K562 (cell line): ENCODE measurements around the gene PRPF38A. TPM values are rescaled to one million over a fixed set of nuclear protein-coding genes. Genes with fewer than 3 reads are reported as not detected.

Source experiments
- CBX2 ChIP-seq: fragments of 200-600 bp; sonication (generic); IDR thresholded peaks from one replicate; pipeline ENCODE4 v1.6.1; 2012; ENCODE audit warnings: mild to moderate bottlenecking, low read length, inconsistent platforms; ENCODE audit not compliant: insufficient read depth, poor library complexity, severe bottlenecking
- FOS ChIP-seq: IDR thresholded peaks from 3 replicates; pipeline ENCODE4 v1.6.1; 2011; ENCODE audit not compliant: insufficient read length; ENCODE audit errors: extremely low read depth
- GTF2A2 ChIP-seq: IDR thresholded peaks from 2 replicates; pipeline ENCODE4 v1.6.1; 2016; ENCODE audit warnings: mild to moderate bottlenecking, missing genetic modification characterization, missing compliant biosample characterization
- HMBOX1 ChIP-seq: sonication (generic); IDR thresholded peaks from 2 replicates; pipeline ENCODE4 v1.6.1; 2016
- KDM2B ChIP-seq: fragments of 250-450 bp; sonication (Bioruptor Pico); IDR thresholded peaks from 2 replicates; pipeline ENCODE4 v1.8.0; 2021; ENCODE audit warnings: mild to moderate bottlenecking, moderate library complexity
- KDM4B ChIP-seq, 2 experiments: fragments of 450-650 bp in 1 of 2; sonication (generic) in 1 of 2; IDR thresholded peaks; 2 replicates each; pipeline ENCODE4 v1.6.1; 2016 to 2017; ENCODE audit warnings: borderline replicate concordance in 2 of 2, antibody characterized with exemption in 1 of 2, low read depth in 1 of 2, mild to moderate bottlenecking in 1 of 2
- KLF13 ChIP-seq: fragments of 450-650 bp; IDR thresholded peaks from 2 replicates; pipeline ENCODE4 v1.6.1; 2016; ENCODE audit warnings: missing genetic modification characterization, low read depth, mild to moderate bottlenecking, missing compliant biosample characterization, moderate library complexity, borderline replicate concordance
- LARP7 ChIP-seq: fragments of 450-650 bp; IDR thresholded peaks from 2 replicates; pipeline ENCODE4 v1.6.1; 2016
- MCM3 ChIP-seq: fragments of 450-650 bp; IDR thresholded peaks from 2 replicates; pipeline ENCODE4 v1.6.1; 2016
- NR2C2 ChIP-seq, 2 experiments: fragments of 200-800 bp in 1 of 2; sonication (Bioruptor generic) in 1 of 2; sonication (generic) in 1 of 2; formaldehyde crosslinking in 1 of 2; IDR thresholded peaks; 2 replicates each; pipeline versions ENCODE4 v1.6.1 to v1.8.0; 2016 to 2022; ENCODE audit warnings: mild to moderate bottlenecking in 1 of 2, missing compliant biosample characterization in 1 of 2, missing genetic modification characterization in 1 of 2, missing genetic modification reagents in 1 of 2
- NR2F6 ChIP-seq: fragments of 450-650 bp; formaldehyde crosslinking; IDR thresholded peaks from 2 replicates; pipeline ENCODE4 v1.4.0; 2020; ENCODE audit warnings: mild to moderate bottlenecking
- RAD21 ChIP-seq, 2 experiments: fragments of 250-450 bp in 1 of 2; fragments of 450-650 bp in 1 of 2; sonication (Bioruptor Pico) in 1 of 2; formaldehyde crosslinking in 1 of 2; IDR thresholded peaks in 1 of 2; conservative IDR thresholded peaks in 1 of 2; 2 replicates each; pipeline versions ENCODE4 v1.4.0 to v1.8.0; 2020 to 2022; ENCODE audit warnings: mild to moderate bottlenecking in 2 of 2, moderate library complexity in 1 of 2
- RUNX1 ChIP-seq: sonication (generic); IDR thresholded peaks from 2 replicates; pipeline ENCODE4 v1.6.1; 2016; ENCODE audit warnings: antibody characterized with exemption, low read depth
- SRSF3 ChIP-seq: fragments of 200-400 bp; formaldehyde crosslinking; IDR thresholded peaks from 2 replicates; pipeline ENCODE4 v1.6.1; 2016; ENCODE audit warnings: mild to moderate bottlenecking, low read length, moderate library complexity; ENCODE audit not compliant: insufficient read depth
- TFAM ChIP-seq: fragments of 250-450 bp; sonication (Bioruptor Pico); conservative IDR thresholded peaks from 2 replicates; pipeline ENCODE4 v1.5.0; 2021; ENCODE audit warnings: mild to moderate bottlenecking, moderate library complexity
- TRIM28 ChIP-seq: fragments of 450-650 bp; IDR thresholded peaks from 2 replicates; pipeline ENCODE4 v1.6.1; 2017
- ZNF212 ChIP-seq: fragments of 450-650 bp; formaldehyde crosslinking; IDR thresholded peaks from 2 replicates; pipeline ENCODE4 v1.4.0; 2020; ENCODE audit warnings: mild to moderate bottlenecking
- ZNF407 ChIP-seq: fragments of 450-650 bp; IDR thresholded peaks from 2 replicates; pipeline ENCODE4 v1.6.1; 2016; ENCODE audit warnings: low read depth
- ZNF444 ChIP-seq: fragments of 250-450 bp; sonication (Bioruptor Pico); IDR thresholded peaks from 2 replicates; pipeline ENCODE4 v1.4.0; 2020; ENCODE audit warnings: mild to moderate bottlenecking, moderate library complexity
- ZNF583 ChIP-seq: fragments of 250-450 bp; sonication (Bioruptor Pico); IDR thresholded peaks from 2 replicates; pipeline ENCODE4 v1.4.0; 2020
- ZNF785 ChIP-seq: fragments of 250-450 bp; sonication (Bioruptor Pico); IDR thresholded peaks from 2 replicates; pipeline ENCODE4 v1.4.0; 2020; ENCODE audit warnings: mild to moderate bottlenecking
- polyA plus RNA-seq, 8 experiments: library from polyadenylated mRNA; depleted of rRNA in 4 of 8; stranded (reverse) in 5 of 8; unstranded in 3 of 8; fragments of >200 nt; fragmentation: Nextera tagmentation in 2 of 8; fragmentation: Illumina TruSeq in 1 of 8; extraction: Ambion mirVana in 2 of 8; extraction: Trizol in 1 of 8; gene quantifications; 2 replicates each; pipeline versions ENCODE4 v1.2.1 to v1.2.3, GENCODE V29; 2011 to 2014; ENCODE audit warnings: inconsistent platforms in 1 of 8, missing spikeins in 1 of 8
- total RNA-seq, 7 experiments: library from RNA; depleted of rRNA in 6 of 7; stranded (reverse); fragments of >200 nt in 6 of 7; fragmentation: Illumina TruSeq in 2 of 7; extraction: Trizol in 2 of 7; gene quantifications; 2 replicates each; pipeline versions ENCODE4 v1.2.1 to v1.2.3, GENCODE V29; 2011 to 2021; ENCODE audit warnings: low replicate concordance in 1 of 7

The PRPF38A gene
- total and polyA plus RNA-seq, 9 of the 15 experiments (the other 6 are each of a cell fraction or from before 2014, with no cell fraction given) = 53.6 to 198 (median 89.2) TPM

- TF ChIP-seq SRSF3 (no peak), GTF2A2 (no peak), HMBOX1 (no peak), KLF13 (tag) (0 out of 2 replicates have a peak, but pooled peaks have one; percentile 35), CBX2 (no peak), KDM4B (IDR thresholded peaks at IDR 0.05; ENCODE audit: borderline replicate concordance in 2 of 2, low read depth in 1 of 2) (no peak), ZNF583 (no peak), ZNF785 (CRISPR knock-in tag) (no peak), ZNF212 (CRISPR knock-in tag) (no peak), ZNF444 (no peak), NR2C2 (CRISPR knock-in tag; IDR thresholded peaks at IDR 0.05) (no peak), NR2C2 (tag; IDR thresholded peaks at IDR 0.05) (no peak), TFAM (no peak), KDM2B (CRISPR knock-in tag) (0 out of 2 replicates have a peak, but pooled peaks have one; percentile 6), FOS (no peak), NR2F6 (CRISPR knock-in tag) (no peak), LARP7 (no peak), TRIM28 (no peak), RUNX1 (no peak), ZNF407 (no peak), MCM3 (no peak), RAD21 (CRISPR knock-in tag; conservative IDR thresholded peaks at IDR 0.05 in 1 of 2, IDR thresholded peaks at IDR 0.05 in 1 of 2) (no peak)
Measured at GRCh38 chr1:52404975-52405338, 555 bp downstream of the PRPF38A start (continued).
